ENCODE data around the gene OSBP2.

Gene OSBP2

GRCh38 chr22:30943368-30943767, 248.7 kb downstream of the OSBP2 start:
- TF ChIP-seq FOXP2 (optimal IDR thresholded peaks at IDR 0.05; ENCODE audit: borderline replicate concordance, extremely low read depth, extremely low read length, insufficient read depth) (no peak), POLR2AphosphoS5 (IDR thresholded peaks at IDR 0.05; ENCODE audit: low read depth, low read length) (no peak), TAF1 (IDR thresholded peaks at IDR 0.05; ENCODE audit: borderline replicate concordance, insufficient read depth, low read length) (no peak)
- TF ChIP-seq, protein P1, sequence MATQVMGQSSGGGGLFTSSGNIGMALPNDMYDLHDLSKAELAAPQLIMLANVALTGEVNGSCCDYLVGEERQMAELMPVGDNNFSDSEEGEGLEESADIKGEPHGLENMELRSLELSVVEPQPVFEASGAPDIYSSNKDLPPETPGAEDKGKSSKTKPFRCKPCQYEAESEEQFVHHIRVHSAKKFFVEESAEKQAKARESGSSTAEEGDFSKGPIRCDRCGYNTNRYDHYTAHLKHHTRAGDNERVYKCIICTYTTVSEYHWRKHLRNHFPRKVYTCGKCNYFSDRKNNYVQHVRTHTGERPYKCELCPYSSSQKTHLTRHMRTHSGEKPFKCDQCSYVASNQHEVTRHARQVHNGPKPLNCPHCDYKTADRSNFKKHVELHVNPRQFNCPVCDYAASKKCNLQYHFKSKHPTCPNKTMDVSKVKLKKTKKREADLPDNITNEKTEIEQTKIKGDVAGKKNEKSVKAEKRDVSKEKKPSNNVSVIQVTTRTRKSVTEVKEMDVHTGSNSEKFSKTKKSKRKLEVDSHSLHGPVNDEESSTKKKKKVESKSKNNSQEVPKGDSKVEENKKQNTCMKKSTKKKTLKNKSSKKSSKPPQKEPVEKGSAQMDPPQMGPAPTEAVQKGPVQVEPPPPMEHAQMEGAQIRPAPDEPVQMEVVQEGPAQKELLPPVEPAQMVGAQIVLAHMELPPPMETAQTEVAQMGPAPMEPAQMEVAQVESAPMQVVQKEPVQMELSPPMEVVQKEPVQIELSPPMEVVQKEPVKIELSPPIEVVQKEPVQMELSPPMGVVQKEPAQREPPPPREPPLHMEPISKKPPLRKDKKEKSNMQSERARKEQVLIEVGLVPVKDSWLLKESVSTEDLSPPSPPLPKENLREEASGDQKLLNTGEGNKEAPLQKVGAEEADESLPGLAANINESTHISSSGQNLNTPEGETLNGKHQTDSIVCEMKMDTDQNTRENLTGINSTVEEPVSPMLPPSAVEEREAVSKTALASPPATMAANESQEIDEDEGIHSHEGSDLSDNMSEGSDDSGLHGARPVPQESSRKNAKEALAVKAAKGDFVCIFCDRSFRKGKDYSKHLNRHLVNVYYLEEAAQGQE (IDR thresholded peaks at IDR 0.05; ENCODE audit: insufficient read depth in 1 of 2, low read depth in 2 of 2, low read length in 2 of 2): no peak

- no peak for TF ChIP-seq POLR2AphosphoS5 (IDR thresholded peaks at IDR 0.05; ENCODE audit: low read depth, low read length)
- TF ChIP-seq FOXP2 (optimal IDR thresholded peaks at IDR 0.05; ENCODE audit: borderline replicate concordance, extremely low read depth, extremely low read length, insufficient read depth): no peak
These were observed 250.3 kb downstream of the OSBP2 start for GRCh38 chr22:30944986-30945385.

GRCh38 chr22:30945653-30946052, 251.0 kb downstream of the OSBP2 start:
- no peak for TF ChIP-seq SIN3A (IDR thresholded peaks at IDR 0.05; ENCODE audit: borderline replicate concordance, insufficient read depth, low read length)
- TF ChIP-seq POLR2AphosphoS5 (IDR thresholded peaks at IDR 0.05; ENCODE audit: low read depth, low read length): no peak
- TF ChIP-seq FOXP2 (optimal IDR thresholded peaks at IDR 0.05; ENCODE audit: borderline replicate concordance, extremely low read depth, extremely low read length, insufficient read depth): no peak
- TF ChIP-seq, protein P1 (IDR thresholded peaks at IDR 0.05; ENCODE audit: insufficient read depth in 1 of 2, low read depth in 2 of 2, low read length in 2 of 2): no peak
- TF ChIP-seq TAF1 (IDR thresholded peaks at IDR 0.05; ENCODE audit: borderline replicate concordance, insufficient read depth, low read length): no peak

GRCh38 chr22:30946354-30946753, 251.7 kb downstream of the OSBP2 start:
- no peak for TF ChIP-seq FOXP2 (optimal IDR thresholded peaks at IDR 0.05; ENCODE audit: borderline replicate concordance, extremely low read depth, extremely low read length, insufficient read depth)
- TF ChIP-seq TAF1 (IDR thresholded peaks at IDR 0.05; ENCODE audit: borderline replicate concordance, insufficient read depth, low read length): no peak
- no peak for TF ChIP-seq POLR2AphosphoS5 (IDR thresholded peaks at IDR 0.05; ENCODE audit: low read depth, low read length)
- TF ChIP-seq, protein P1 (IDR thresholded peaks at IDR 0.05; ENCODE audit: insufficient read depth in 1 of 2, low read depth in 2 of 2, low read length in 2 of 2): no peak
- TF ChIP-seq SIN3A (IDR thresholded peaks at IDR 0.05; ENCODE audit: borderline replicate concordance, insufficient read depth, low read length): no peak

DNA sequence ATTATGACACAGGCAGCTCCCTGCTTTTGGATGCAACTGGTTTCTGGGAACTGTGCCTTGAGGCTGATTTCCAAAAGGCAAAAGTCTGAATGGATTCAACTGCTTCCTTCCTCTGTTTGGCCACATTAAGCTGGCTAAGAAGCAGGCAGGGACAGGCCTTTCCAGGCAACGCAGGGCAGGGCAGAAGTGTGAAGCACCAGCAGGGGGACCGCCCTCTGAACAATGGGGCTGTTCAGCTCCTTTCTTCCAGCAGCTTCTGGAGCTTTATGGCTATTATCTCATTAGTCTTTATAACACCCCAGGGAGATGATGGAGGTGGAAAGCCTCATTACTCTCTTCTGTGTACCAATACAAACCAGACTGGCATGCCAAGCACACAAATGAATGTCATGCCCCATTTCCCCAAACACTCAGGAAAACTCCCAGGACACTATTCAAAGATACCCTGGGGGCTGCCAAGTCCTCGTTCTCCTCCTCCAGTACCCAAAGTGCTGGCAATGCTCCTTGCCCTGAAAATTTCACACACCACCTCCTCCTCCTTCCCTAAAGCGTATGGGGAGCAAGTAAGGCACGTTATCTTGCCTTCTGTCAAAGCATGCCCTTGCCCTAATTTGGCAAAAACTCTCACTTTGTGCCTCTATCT, 252.6 kb downstream of the OSBP2 start:
- TF ChIP-seq TAF1 (IDR thresholded peaks at IDR 0.05; ENCODE audit: borderline replicate concordance, insufficient read depth, low read length): no peak

GRCh38 chr22:30947816-30948454, 253.3 kb downstream of the OSBP2 start:
- TF ChIP-seq POLR2AphosphoS5 (IDR thresholded peaks at IDR 0.05; ENCODE audit: low read depth, low read length): no peak
- no peak for TF ChIP-seq FOXP2 (optimal IDR thresholded peaks at IDR 0.05; ENCODE audit: borderline replicate concordance, extremely low read depth, extremely low read length, insufficient read depth)

Data from PFSK-1 (cell line).